Stimulated activated CD4-positive, alpha-beta T cell treated with anti-CD3 and anti-CD28 coated beads, Interleukin-15, amount 100 ng/mL, for 48 hours (primary cell): ENCODE results near the gene DCDC1.

Experiments
- DNase-seq, 2 donors: peaks; one replicate each; pipeline ENCODE4 v3.0.0-alpha.2; 2020; ENCODE audit warnings: low read depth in 2 of 2

The DCDC1 gene

GRCh38 chr11:31236143-31236542 lies 133.4 kb downstream of the DCDC1 start:
- DNase-seq: no peak

GRCh38 chr11:31233425-31233824 lies 136.1 kb downstream of the DCDC1 start:
- DNase-seq: no peak

- no peak for DNase-seq
Observed at GRCh38 chr11:31231601-31232000, 137.9 kb downstream of the DCDC1 start.

GRCh38 chr11:31218847-31219246 lies 150.7 kb downstream of the DCDC1 start:
- DNase-seq: no peak

GRCh38 chr11:31214372-31214771 lies 155.2 kb downstream of the DCDC1 start:
- DNase-seq: no peak

- DNase-seq: no peak
Observed at GRCh38 chr11:31199378-31199777, 170.2 kb downstream of the DCDC1 start.

GRCh38 chr11:31173926-31174680 lies 195.4 kb downstream of the DCDC1 start:
- no peak for DNase-seq

GRCh38 chr11:31160504-31161422 lies 208.8 kb downstream of the DCDC1 start:
- DNase-seq: no peak

GRCh38 chr11:31150841-31151240 lies 218.7 kb downstream of the DCDC1 start:
- DNase-seq: no peak

- DNase-seq: no peak
Observed at GRCh38 chr11:31150011-31150410, 219.5 kb downstream of the DCDC1 start.

GRCh38 chr11:31141789-31142188 lies 227.8 kb downstream of the DCDC1 start:
- no peak for DNase-seq

GRCh38 chr11:31139479-31139878 lies 230.1 kb downstream of the DCDC1 start:
- DNase-seq: no peak

GRCh38 chr11:31132531-31133421 lies 236.8 kb downstream of the DCDC1 start:
- DNase-seq: no peak

- DNase-seq: no peak
Observed at GRCh38 chr11:31131760-31132159, 237.8 kb downstream of the DCDC1 start.

- DNase-seq: no peak
Observed at GRCh38 chr11:31127290-31127689, 242.2 kb downstream of the DCDC1 start.

- no peak for DNase-seq
Observed at GRCh38 chr11:31120428-31120827, 249.1 kb downstream of the DCDC1 start.

- no peak for DNase-seq
Observed at GRCh38 chr11:31118566-31118965, 251.0 kb downstream of the DCDC1 start.

GRCh38 chr11:31117038-31117437 lies 252.5 kb downstream of the DCDC1 start:
- DNase-seq: no peak

- DNase-seq: no peak
Observed at GRCh38 chr11:31114442-31114841, 255.1 kb downstream of the DCDC1 start.

- no peak for DNase-seq
Observed at GRCh38 chr11:31110830-31111229, 258.7 kb downstream of the DCDC1 start.

GRCh38 chr11:31109446-31109845 lies 260.1 kb downstream of the DCDC1 start:
- DNase-seq: no peak

GRCh38 chr11:31107649-31108048 lies 261.9 kb downstream of the DCDC1 start:
- no peak for DNase-seq
